GM13977 (cell line): ENCODE results near the gene CELF1.
"Not testable (repeated sequence)": the region's sequence is repeated elsewhere in the genome, so short reads cannot be mapped to it uniquely, and the experiment has no call there.

Experiments
- DNase-seq: peaks from one replicate; pipeline ENCODE4 v3.0.0; 2012; ENCODE audit warnings: low spot score
- CTCF ChIP-seq: IDR thresholded peaks from 2 replicates; pipeline ENCODE4 v1.5.1; 2012; ENCODE audit warnings: mild to moderate bottlenecking, control low read depth; ENCODE audit not compliant: insufficient read depth; ENCODE audit errors: extremely low read depth, missing control alignments
- in situ Hi-C: fragments of 300-500 bp; cut with MboI; formaldehyde crosslinking; loops from one replicate; pipeline ENCODE4 v1.12.0; 2022; ENCODE audit warnings: low sequenced_read_pairs, low pct_unique_long_range_greater_than_20kb, mixed read lengths, inconsistent platforms; ENCODE audit not compliant: unreplicated experiment

The CELF1 gene

DNA sequence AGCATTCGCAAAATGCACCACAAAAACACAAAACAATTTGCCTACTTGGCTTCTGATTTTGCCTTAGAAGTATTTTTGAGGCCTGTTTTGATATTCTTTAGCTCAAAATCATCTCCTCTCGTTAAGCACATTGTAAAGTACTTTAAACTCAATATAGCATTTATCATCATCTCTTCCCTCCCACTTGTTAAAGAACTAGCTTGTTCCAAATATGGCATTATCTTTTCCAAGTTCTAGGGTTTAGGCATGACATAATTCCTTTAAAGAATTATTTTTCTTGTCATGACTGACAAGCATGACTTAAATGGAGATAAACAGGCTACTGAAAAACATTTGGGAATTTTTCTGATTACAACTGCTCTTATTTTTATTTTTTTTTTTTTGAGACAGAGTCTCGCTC is 21.3 kb downstream of the CELF1 start:
- no peak for DNase-seq
- in situ Hi-C loops, result no loop called here
- no peak for TF ChIP-seq CTCF

DNA sequence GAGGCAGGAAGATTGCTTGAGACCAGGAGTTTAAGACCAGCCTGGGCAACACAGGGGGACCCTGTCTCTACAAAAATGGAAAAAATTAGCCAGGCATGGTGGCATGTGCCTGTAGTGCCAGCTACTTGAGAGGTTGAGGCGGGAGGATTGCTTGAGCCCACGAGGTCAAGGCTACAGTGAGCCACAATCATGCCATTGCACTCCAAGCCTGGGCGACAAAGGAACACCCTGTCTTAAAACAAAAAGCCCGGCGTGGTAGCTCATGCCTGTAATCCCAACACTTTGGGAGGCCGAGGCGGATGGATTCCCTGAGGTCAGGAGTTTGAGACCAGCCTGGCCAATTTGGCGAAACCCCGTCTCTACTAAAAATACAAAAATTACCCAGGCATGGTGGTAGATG is 22.2 kb downstream of the CELF1 start:
- DNase-seq, in situ Hi-C loops: not testable (repeated sequence)

DNA sequence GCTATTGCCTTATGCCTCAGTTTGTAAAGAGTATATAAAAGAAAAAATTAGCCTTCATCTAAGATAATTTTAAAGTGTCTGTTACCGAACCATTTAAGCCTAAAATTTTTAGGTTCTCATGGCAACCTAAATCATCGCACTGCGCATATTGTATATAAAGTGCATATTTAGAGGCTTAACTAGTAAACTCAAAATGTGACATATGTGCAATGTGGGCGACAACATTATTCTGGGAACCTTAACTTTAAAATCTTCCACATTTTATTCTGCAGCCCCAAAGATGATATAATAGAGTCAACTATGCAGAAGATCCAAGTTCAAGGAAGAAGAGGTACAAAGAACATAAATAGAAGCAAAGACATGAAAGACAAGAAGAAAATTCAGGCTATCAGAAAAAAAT is 23.0 kb downstream of the CELF1 start:
- TF ChIP-seq CTCF, result no peak
- in situ Hi-C loops, result no loop called here
- DNase-seq, result no peak

DNA sequence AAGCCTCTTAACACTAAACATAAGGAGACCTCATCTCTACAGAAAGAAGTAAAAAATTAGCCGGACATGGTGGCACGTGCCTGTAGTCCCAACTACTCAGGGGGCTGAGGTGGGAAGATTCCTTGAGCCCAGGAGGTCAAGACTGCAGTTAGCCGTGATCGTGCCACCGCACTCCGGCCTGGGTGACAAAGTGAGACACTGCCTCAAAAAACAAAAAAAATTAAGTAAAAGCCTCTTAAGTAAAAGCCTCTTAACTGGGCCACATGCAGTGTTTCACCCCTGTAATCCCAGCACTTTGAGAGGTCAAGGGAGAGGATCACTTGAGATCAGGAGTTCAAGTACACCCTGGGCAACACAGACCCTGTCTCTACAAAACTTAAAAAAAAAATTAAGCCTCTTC is 25.7 kb downstream of the CELF1 start:
- no peak for TF ChIP-seq CTCF
- in situ Hi-C loops, result no loop called here

GRCh38 chr11:47526032-47526431 is 26.9 kb downstream of the CELF1 start:
- DNase-seq, in situ Hi-C loops: not testable (repeated sequence)

More for the DNA sequence above, 25.7 kb downstream of the CELF1 start:
- no peak for DNase-seq

DNA sequence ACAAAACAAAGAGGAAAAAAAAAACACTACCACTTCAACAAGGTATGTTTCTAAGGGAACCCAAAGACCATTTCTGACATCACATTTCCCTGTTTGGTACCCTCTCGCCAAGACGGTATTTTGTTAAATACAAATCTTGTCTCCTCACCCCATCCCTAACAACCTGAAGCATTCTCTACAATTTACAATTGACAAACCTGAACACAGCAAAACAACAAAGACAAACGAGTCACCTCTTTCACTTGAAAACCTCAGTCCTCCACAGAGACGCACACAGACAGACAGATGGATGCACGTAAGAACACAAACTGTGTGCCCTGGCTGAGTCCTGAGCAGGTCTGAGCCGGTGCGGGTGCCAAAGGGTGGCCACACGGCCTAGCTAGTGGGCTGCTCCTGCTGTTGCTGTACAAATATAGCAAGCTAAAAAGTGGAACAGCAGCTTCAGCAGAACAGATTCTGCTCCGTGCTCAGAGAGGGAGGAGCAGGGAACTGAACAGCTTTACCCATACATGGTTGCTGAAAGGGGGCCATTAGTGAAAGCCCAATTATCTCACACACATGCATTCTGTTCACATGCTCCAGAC is 28.5 kb downstream of the CELF1 start:
- in situ Hi-C loops, result loop anchor here (25.0 kb wide), 1 partner anchor 588 kb away; no protein-coding TSS in a partner anchor

DNA sequence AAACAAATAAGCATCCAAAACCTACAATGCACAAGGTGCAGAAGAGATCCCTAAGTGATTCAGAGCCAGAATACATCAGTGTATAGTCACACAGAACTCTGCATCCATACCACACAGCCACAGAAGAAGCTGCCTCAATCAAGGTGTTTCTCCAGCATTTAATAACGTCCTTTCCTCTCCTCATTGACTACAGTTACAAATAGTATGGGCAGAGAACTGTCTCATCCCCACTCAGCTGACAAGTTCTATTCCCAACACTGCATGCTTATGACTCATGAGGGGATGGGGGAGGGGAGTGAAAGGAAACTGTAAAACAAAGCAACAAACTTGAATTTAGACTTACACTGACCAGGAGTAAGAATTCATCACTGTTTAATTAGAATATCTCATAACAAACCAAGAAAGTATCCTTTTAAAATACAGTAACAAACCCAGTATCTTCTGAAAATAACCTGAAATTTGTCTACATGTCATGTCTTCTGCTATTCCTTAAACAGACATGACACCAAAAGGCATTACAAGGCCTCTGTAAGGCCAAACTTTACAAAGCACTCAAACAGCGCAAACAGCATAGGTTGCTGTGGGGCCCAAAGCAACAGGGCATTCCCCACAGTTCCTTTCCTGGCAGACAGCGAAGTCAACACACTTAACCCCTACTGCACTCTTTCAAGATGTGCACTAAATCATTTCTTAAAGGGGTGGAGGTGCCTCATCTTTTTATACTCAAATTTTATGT is 29.3 kb downstream of the CELF1 start:
- in situ Hi-C loops, result loop anchor here (25.0 kb wide), 1 partner anchor 589 kb away; no protein-coding TSS in a partner anchor
- TF ChIP-seq CTCF, result no peak
- peak; percentile 45 for DNase-seq

More for the DNA sequence above, 28.5 kb downstream of the CELF1 start:
- no peak for TF ChIP-seq CTCF
- DNase-seq, result peak; percentile 39
